GM13976 (cell line): Measurements from ENCODE around the gene PMPCA.

ENCODE experiments used
- DNase-seq: peaks from one replicate; pipeline ENCODE4 v3.0.0; 2012; ENCODE audit warnings: low spot score
- CTCF ChIP-seq: IDR thresholded peaks from 2 replicates; pipeline ENCODE4 v1.5.1; 2012; ENCODE audit warnings: borderline replicate concordance, mild to moderate bottlenecking; ENCODE audit not compliant: insufficient read depth; ENCODE audit errors: extremely low read depth, missing control alignments, control extremely low read depth
- in situ Hi-C: fragments of 300-500 bp; cut with MboI; formaldehyde crosslinking; loops from one replicate; pipeline ENCODE4 v1.12.0; 2022; ENCODE audit warnings: low sequenced_read_pairs, mixed read lengths, inconsistent platforms; ENCODE audit not compliant: unreplicated experiment

The PMPCA gene

DNA sequence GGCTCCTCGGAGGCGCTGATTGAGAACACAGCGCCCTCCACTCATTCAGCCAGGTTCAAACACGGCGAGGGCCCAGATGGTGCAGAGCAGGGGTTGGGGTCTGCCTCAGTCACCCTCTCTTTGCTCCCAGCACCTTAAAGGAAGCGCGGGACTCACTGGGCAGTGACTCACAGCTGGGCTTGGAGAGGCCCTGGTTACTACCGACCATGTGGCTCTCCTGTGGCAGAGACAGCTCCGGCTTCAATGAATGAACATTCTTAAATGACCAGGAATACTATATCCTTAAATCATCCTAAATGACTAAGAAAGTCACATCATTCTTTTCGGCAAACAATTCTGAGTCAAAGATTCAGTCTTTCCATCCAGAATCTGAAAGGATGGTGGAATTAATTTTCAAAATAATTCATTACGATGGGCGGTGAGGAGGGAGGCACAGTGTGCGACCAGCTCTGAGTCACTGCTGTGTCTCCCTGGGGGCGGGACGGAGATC lies 30.8 kb downstream of the PMPCA start:
- in situ Hi-C loops = no loop called here
- no peak for DNase-seq
- TF ChIP-seq CTCF = no peak

- TF ChIP-seq CTCF = no peak
- in situ Hi-C loops = no loop called here
- no peak for DNase-seq
Observed at GRCh38 chr9:136441681-136442245, 31.3 kb downstream of the PMPCA start.

- TF ChIP-seq CTCF = no peak
- in situ Hi-C loops = no loop called here
- no peak for DNase-seq
Observed at GRCh38 chr9:136442265-136442664, 31.8 kb downstream of the PMPCA start.

GRCh38 chr9:136443087-136443486 lies 32.6 kb downstream of the PMPCA start:
- no peak for TF ChIP-seq CTCF
- no peak for DNase-seq
- in situ Hi-C loops = no loop called here

DNA sequence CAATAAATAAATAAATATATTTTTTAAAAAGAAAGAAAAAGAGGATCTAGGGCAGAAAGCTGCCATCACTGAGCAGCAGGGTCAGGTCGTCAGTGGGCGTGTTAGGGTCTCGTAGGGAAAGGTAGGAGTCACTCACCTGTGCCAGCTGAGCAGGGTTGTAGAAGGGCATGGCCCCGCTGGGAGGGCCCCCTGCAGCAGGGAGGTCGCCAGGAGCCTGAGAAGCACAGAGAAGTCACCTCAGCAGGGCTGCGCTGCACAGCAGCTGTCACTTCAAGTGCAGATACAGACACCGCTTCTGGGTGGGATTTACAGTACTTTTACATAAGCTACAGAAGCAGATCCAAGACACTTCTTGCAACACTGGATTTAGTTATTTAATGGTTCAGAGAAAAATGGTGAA lies 33.2 kb downstream of the PMPCA start:
- in situ Hi-C loops = no loop called here
- TF ChIP-seq CTCF = no peak
- DNase-seq = no peak

DNA sequence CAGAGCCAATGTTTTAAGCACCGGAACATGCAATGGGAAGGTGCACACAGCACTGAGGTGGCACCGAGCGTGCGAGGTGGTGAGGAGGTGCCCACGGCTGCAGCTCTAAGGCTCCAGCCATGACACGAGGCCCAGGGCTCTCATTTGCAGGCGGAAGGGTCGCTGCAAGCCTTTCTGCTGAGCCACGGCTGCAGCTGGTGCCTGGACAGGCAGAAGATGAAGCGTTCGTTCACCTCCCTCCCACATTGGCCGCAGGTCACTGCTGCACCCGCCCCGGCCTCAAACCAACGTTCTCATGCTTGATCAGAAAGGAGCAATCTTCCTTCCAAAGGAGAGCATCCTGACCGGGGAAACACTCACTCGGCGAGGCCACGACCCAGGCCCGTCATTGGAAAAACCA lies 33.6 kb downstream of the PMPCA start:
- in situ Hi-C loops = no loop called here
- DNase-seq = no peak
- no peak for TF ChIP-seq CTCF

DNA sequence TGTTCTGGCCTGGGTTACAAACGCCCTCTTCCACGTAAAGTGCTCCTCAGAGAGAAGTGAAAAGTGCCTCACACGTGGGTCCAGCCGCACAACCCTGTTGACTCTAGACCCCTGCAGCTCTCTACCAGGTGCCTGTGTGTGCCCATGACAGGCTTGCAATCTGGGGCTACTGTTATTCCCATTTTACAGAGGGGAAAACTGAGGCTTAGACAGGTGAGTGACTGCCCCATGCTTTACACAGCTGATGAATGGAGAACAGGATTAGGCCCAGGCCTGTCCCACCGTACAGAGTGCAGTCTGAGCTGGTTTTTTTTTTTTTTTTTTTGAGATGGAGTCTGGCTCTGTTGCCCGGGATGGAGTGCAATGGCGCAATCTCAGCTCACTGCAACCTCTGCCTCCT lies 35.3 kb downstream of the PMPCA start:
- TF ChIP-seq CTCF = no peak
- in situ Hi-C loops = no loop called here
- no peak for DNase-seq
